ENCODE results near the gene MAP3K20. TPM values are rescaled to one million over a fixed set of nuclear protein-coding genes. Genes with fewer than 3 reads are reported as not detected.

Gene MAP3K20
- total and polyA plus RNA-seq, 10 of the 15 experiments (the other 5 are each of a cell fraction or from before 2014, with no cell fraction given) = 0.04 to 5.6 (median 2.3) TPM

DNA sequence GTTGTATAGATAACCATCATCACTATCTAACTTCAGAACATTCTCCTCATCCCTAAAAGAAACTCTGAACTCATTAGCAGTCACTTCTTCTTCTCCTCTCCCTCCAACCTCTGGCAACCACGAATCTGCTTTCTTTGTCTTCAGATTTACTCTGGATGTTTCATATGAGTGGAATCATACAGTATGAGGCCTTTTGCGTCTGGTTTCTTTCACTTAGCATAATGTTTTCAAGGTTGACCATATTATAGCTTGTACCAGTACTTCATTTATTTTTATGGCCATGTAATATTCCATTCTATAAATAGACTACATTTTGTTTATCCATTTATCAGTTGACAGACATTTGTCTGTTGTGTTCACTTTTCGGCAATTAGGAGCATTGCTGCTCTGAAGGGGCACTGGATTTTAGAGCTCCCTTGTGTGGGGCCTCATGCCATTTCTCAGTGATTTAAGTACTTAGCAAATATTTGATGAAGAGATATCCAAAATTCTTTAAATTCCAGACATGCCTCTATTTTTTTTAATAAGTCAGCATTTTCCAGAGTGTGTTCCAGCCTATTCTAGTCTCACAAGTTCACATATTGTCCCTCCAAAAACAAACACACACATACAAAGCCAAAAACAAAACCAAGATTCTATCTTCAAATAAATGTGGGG lies 22.5 kb upstream of the MAP3K20 start:
- BruUV-seq (replicated peaks) = no TSS peak
- in situ Hi-C loops (cut with MboI) = no loop called here
- no peak overlapping the region for H3K4me2 ChIP-seq (ENCODE audit: control insufficient read depth, insufficient read depth)
- H2AFZ ChIP-seq (ENCODE audit: control insufficient read depth, low read depth, low read length) = no peak overlapping the region
- TF ChIP-seq BRCA1 (IDR thresholded peaks at IDR 0.05; ENCODE audit: low read depth, low read length) = no peak
- no peak for TF ChIP-seq MTA3 (IDR thresholded peaks at IDR 0.05; ENCODE audit: borderline replicate concordance, low read length)
- TF ChIP-seq, protein P1, sequence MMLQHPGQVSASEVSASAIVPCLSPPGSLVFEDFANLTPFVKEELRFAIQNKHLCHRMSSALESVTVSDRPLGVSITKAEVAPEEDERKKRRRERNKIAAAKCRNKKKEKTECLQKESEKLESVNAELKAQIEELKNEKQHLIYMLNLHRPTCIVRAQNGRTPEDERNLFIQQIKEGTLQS (IDR thresholded peaks at IDR 0.05; ENCODE audit: borderline replicate concordance, extremely low read depth, low read depth, low read length) = no peak
- no peak for TF ChIP-seq IKZF2 (IDR thresholded peaks at IDR 0.05)
- TF ChIP-seq, protein P2, sequence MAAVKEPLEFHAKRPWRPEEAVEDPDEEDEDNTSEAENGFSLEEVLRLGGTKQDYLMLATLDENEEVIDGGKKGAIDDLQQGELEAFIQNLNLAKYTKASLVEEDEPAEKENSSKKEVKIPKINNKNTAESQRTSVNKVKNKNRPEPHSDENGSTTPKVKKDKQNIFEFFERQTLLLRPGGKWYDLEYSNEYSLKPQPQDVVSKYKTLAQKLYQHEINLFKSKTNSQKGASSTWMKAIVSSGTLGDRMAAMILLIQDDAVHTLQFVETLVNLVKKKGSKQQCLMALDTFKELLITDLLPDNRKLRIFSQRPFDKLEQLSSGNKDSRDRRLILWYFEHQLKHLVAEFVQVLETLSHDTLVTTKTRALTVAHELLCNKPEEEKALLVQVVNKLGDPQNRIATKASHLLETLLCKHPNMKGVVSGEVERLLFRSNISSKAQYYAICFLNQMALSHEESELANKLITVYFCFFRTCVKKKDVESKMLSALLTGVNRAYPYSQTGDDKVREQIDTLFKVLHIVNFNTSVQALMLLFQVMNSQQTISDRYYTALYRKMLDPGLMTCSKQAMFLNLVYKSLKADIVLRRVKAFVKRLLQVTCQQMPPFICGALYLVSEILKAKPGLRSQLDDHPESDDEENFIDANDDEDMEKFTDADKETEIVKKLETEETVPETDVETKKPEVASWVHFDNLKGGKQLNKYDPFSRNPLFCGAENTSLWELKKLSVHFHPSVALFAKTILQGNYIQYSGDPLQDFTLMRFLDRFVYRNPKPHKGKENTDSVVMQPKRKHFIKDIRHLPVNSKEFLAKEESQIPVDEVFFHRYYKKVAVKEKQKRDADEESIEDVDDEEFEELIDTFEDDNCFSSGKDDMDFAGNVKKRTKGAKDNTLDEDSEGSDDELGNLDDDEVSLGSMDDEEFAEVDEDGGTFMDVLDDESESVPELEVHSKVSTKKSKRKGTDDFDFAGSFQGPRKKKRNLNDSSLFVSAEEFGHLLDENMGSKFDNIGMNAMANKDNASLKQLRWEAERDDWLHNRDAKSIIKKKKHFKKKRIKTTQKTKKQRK (IDR thresholded peaks at IDR 0.05; ENCODE audit: low read depth, low read length) = no peak
- peaks cover 0 to 2% of the 10 kb centered on the region in 2 experiments; a peak in 1 of 4 replicates for H3K27me3 ChIP-seq (replicated peaks in 1 of 2; ENCODE audit: control insufficient read depth in 2 of 2, insufficient read depth in 2 of 2, low read length in 1 of 2)
- no peaks in the 10 kb centered on the region; the same call in 1 of the 2 replicates for H4K20me1 ChIP-seq (ENCODE audit: control insufficient read depth, insufficient read depth)
- DNase-seq (ENCODE audit: low read depth, low spot score) (no peak), ATAC-seq (no peak), FAIRE-seq (no peak)
- no peak overlapping the region for H3K27ac ChIP-seq (ENCODE audit: control insufficient read depth, insufficient read depth)
- POLR2A ChIA-PET = no interaction called here
- no peaks in the 10 kb centered on the region for H3K4me1 ChIP-seq (ENCODE audit: control insufficient read depth, insufficient read depth, low read length)
- WGBS (ENCODE audit: insufficient coverage, insufficient replicate concordance, low lambda C conversion rate, missing lambda C conversion rate) = 51% methylated on average over 3 of the region's 3 CpGs
- CTCF ChIA-PET = no interaction called here
- no peak overlapping the region for H3K9ac ChIP-seq (ENCODE audit: control insufficient read depth, insufficient read depth, low read length)
- RAD21 ChIA-PET (ENCODE audit: unreplicated experiment) = no interaction called here
- no peaks in the 10 kb centered on the region for H3K36me3 ChIP-seq (ENCODE audit: control insufficient read depth in 2 of 2, insufficient read depth in 2 of 2, low read length in 1 of 2)
- SMC1A ChIA-PET (ENCODE audit: uncharacterized antibody, unreplicated experiment) = no interaction called here
- intact Hi-C loops (cut with micrococcal nuclease; ENCODE audit: unreplicated experiment) = no loop called here
- no peaks in the 10 kb centered on the region for H3K79me2 ChIP-seq (ENCODE audit: control insufficient read depth, insufficient read depth, low read length)
- no peaks in the 10 kb centered on the region for H3K9me3 ChIP-seq (replicated peaks; ENCODE audit: control insufficient read depth, insufficient read depth, low read length)
- H3K4me3 ChIP-seq = no peak overlapping the region
